HFF-Myc (cell line): ENCODE measurements around the gene MCTP1.

Experiments
- DNase-seq: peaks from one replicate; pipeline ENCODE4 v3.0.0-alpha.2; 2011; ENCODE audit warnings: low read depth; ENCODE audit errors: extremely low read depth
- H3K4me3 ChIP-seq: replicated peaks from 2 replicates; pipeline ENCODE4 v1.5.1; 2011; ENCODE audit warnings: low read depth, mild to moderate bottlenecking, control low read depth, low read length
- CTCF ChIP-seq: IDR thresholded peaks from 2 replicates; pipeline ENCODE4 v1.5.1; 2012; ENCODE audit warnings: mild to moderate bottlenecking, low read depth, low read length, control low read depth; ENCODE audit errors: missing control alignments

Gene MCTP1

GRCh38 chr5:94788527-94788926, 496.4 kb downstream of the MCTP1 start:
- no peak overlapping the region for H3K4me3 ChIP-seq
- TF ChIP-seq CTCF = no peak
- DNase-seq = no peak

GRCh38 chr5:94784536-94785505, 500.1 kb downstream of the MCTP1 start:
- H3K4me3 ChIP-seq = no peak overlapping the region
- no peak for TF ChIP-seq CTCF
- DNase-seq = no peak

GRCh38 chr5:94782383-94782782, 502.5 kb downstream of the MCTP1 start:
- H3K4me3 ChIP-seq = no peak overlapping the region
- DNase-seq = no peak
- no peak for TF ChIP-seq CTCF

GRCh38 chr5:94779684-94780083, 505.2 kb downstream of the MCTP1 start:
- no peak for TF ChIP-seq CTCF
- no peak for DNase-seq
- H3K4me3 ChIP-seq = no peak overlapping the region

GRCh38 chr5:94778732-94779131, 506.2 kb downstream of the MCTP1 start:
- no peak for TF ChIP-seq CTCF
- no peak for DNase-seq
- H3K4me3 ChIP-seq = no peak overlapping the region

GRCh38 chr5:94778299-94778698, 506.6 kb downstream of the MCTP1 start:
- DNase-seq = no peak
- TF ChIP-seq CTCF = no peak
- H3K4me3 ChIP-seq = no peak overlapping the region
